ENCODE data around the gene APIP.

The APIP gene

GRCh38 chr11:34909955-34910354, 6.2 kb downstream of the APIP start:
- Histone ChIP-seq H3K27me3 (replicated peaks; ENCODE audit: control insufficient read depth, insufficient read depth, low read length) (no peaks in the 10 kb centered on the region), H3K4me3 (replicated peaks; ENCODE audit: low read depth, low read length) (no peak overlapping the region), H3K36me3 (ENCODE audit: control insufficient read depth, insufficient read depth, low read length) (no peaks in the 10 kb centered on the region)
- no peak for TF ChIP-seq CTCF (IDR thresholded peaks at IDR 0.05; ENCODE audit: insufficient read depth, low read length, poor library complexity, severe bottlenecking)
- DNase-seq (ENCODE audit: extremely low read depth, insufficient read length): no peak

- no peak for DNase-seq (ENCODE audit: extremely low read depth, insufficient read length)
- no peak overlapping the region for H3K4me3 ChIP-seq (replicated peaks; ENCODE audit: low read depth, low read length)
- no peaks in the 10 kb centered on the region for H3K27me3 ChIP-seq (replicated peaks; ENCODE audit: control insufficient read depth, insufficient read depth, low read length)
- TF ChIP-seq CTCF (IDR thresholded peaks at IDR 0.05; ENCODE audit: insufficient read depth, low read length, poor library complexity, severe bottlenecking): no peak
- no peaks in the 10 kb centered on the region for H3K36me3 ChIP-seq (ENCODE audit: control insufficient read depth, insufficient read depth, low read length)
Measured at GRCh38 chr11:34909415-34909814, 6.8 kb downstream of the APIP start.

- no peak for TF ChIP-seq CTCF (IDR thresholded peaks at IDR 0.05; ENCODE audit: insufficient read depth, low read length, poor library complexity, severe bottlenecking)
- no peak for DNase-seq (ENCODE audit: extremely low read depth, insufficient read length)
- Histone ChIP-seq H3K4me3 (replicated peaks; ENCODE audit: low read depth, low read length) (no peak overlapping the region), H3K36me3 (ENCODE audit: control insufficient read depth, insufficient read depth, low read length) (no peaks in the 10 kb centered on the region), H3K27me3 (replicated peaks; ENCODE audit: control insufficient read depth, insufficient read depth, low read length) (no peaks in the 10 kb centered on the region)
Measured at GRCh38 chr11:34907934-34908593, 8.1 kb downstream of the APIP start.

- Histone ChIP-seq H3K4me3 (replicated peaks; ENCODE audit: low read depth, low read length) (no peak overlapping the region), H3K36me3 (ENCODE audit: control insufficient read depth, insufficient read depth, low read length) (no peaks in the 10 kb centered on the region), H3K27me3 (replicated peaks; ENCODE audit: control insufficient read depth, insufficient read depth, low read length) (no peaks in the 10 kb centered on the region)
- no peak for DNase-seq (ENCODE audit: extremely low read depth, insufficient read length)
- no peak for TF ChIP-seq CTCF (IDR thresholded peaks at IDR 0.05; ENCODE audit: insufficient read depth, low read length, poor library complexity, severe bottlenecking)
Measured at GRCh38 chr11:34905666-34906065, 10.5 kb downstream of the APIP start.

GRCh38 chr11:34904421-34904955, 11.7 kb downstream of the APIP start:
- no peak overlapping the region for H3K4me3 ChIP-seq (replicated peaks; ENCODE audit: low read depth, low read length)
- no peaks in the 10 kb centered on the region for H3K27me3 ChIP-seq (replicated peaks; ENCODE audit: control insufficient read depth, insufficient read depth, low read length)
- DNase-seq (ENCODE audit: extremely low read depth, insufficient read length): no peak
- TF ChIP-seq CTCF (IDR thresholded peaks at IDR 0.05; ENCODE audit: insufficient read depth, low read length, poor library complexity, severe bottlenecking): no peak
- H3K36me3 ChIP-seq (ENCODE audit: control insufficient read depth, insufficient read depth, low read length): no peaks in the 10 kb centered on the region

Data from GM06990 (cell line).